GM21526 (cell line): ENCODE results near the gene GAL3ST2.

Experiments used
- ATAC-seq: cut with Tn5 transposase; IDR thresholded peaks from one replicate; pipeline ENCODE4 v1.9.1; 2021; ENCODE audit warnings: moderate library complexity; ENCODE audit not compliant: unreplicated experiment, low FRiP score

GAL3ST2 gene

GRCh38 chr2:241836292-241836691, 59.7 kb downstream of the GAL3ST2 start:
- ATAC-seq = no peak

DNA sequence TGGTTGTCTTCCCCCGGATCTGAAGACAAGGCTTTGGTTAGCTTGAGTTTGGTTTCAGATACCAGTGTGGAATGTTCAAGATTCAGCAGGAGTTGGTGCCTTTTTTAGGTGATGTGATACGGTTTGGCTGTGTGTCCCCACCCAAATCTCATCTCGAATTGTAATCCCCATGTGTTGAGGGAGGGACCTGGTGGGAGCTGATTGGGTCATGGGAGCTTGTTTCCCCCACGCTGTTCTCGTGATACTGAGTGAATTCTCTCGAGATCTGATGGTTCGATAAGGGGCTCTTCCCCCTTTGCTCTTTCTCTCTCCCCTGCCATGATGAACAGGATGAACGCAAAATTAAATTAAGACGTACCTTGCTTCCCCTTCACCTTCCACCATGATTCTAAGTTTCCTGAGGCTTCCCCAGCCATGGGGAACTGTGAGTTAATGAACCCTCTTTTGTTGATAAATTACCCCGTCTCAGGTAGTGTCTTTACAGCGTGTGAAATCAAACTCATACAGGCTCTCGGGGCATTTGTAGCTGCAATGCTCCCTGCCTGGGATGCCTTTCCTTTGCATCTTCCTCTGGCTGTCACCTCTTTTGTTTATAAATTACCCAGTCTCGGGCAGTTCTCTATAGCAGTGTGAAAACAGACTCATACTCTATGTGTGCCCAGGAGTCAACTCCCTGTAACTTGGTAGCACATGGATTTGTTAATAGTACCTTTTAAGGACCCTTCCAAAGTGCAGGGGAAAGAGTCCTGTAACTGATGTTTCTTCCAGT, 60.8 kb downstream of the GAL3ST2 start:
- no peak for ATAC-seq

- no peak for ATAC-seq
Observed at GRCh38 chr2:241841181-241842066, 64.8 kb downstream of the GAL3ST2 start.

DNA sequence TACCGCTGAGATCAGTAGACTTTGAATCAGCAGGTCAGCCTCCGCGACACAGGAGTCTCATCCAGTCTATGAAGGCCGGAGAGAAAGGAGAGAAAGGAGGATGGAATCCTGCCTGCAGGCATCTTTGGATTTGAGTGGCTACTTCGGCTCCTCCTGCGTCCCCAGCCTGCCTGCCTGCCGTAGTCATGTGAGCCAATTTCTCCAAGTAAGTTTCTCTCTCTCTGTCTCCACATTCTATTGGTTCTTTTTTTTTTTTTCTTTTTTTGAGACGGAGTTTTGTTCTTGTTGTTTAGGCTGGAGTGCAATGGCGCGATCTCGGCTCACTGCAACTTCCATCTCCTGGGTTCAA, 65.4 kb downstream of the GAL3ST2 start:
- ATAC-seq = no peak

- ATAC-seq = no peak
Observed at GRCh38 chr2:241842620-241843211, 66.1 kb downstream of the GAL3ST2 start.

DNA sequence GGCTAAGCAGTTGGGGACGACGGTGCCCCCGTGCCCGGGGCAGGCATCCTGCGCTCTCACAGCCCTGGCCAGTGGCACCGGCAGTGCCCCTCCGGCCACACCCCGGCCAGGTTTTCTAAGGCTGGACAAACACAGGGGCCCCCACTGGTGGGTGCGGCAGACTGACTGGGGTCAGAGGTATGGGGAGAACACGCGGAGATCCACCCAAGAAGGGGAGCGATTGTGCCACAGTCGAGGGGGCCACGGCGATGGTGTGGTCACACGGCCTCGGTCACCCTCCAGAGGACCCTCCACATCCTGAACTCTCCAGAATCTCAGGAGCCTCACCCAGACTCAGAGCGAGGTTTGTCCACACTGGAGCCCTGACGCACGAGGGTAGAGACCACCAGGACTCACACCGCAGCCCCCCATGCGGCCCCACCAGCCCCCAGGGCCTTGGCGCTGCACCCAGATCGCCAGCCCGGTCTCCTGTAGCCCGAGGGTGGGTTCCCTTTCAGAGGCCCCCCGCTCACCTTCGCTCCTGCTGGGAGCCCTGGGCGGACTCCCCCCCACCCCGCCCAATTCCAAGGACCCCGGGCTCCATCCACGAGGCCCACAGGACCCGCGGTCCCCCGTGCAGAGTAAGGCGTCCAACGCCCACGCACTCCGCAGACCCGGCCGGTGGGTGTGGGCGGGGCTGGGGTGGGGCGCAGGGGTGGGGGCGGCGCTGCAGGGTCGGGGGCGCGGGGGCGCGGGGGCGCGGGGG, 66.9 kb downstream of the GAL3ST2 start:
- ATAC-seq = no peak

DNA sequence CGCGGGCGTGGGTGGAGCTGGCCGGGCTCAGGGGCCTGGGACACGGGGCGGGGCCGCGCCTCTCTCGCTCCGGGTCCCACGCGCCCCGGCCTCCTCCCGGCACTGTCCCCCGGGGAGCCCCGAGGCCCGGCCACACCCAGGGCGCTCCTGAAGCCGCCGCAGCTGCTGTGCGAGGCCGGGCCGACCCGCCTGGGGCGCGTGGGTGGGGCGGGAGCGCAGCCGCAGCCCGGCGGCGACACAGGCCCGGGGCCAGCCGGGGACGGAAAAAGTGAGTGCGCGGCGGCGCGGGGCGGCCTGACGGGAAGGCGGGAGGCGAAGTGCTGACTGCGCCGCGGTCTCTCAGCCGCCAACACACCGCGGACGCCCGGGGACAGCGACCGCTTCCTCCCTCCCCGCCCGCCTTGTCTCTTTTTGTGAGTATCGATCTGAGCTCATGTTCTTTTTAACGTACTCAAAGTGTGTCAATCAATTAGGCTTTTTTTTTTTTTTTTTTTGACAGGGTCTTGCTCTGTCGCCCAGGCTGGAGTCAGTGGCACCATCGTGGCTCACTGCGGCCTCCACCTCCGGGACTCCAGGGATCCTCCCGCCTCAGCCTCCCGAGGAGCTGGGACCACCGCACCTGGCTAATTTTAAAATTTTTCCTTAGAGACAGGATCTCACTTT, 67.6 kb downstream of the GAL3ST2 start:
- peak; percentile 52 for ATAC-seq

DNA sequence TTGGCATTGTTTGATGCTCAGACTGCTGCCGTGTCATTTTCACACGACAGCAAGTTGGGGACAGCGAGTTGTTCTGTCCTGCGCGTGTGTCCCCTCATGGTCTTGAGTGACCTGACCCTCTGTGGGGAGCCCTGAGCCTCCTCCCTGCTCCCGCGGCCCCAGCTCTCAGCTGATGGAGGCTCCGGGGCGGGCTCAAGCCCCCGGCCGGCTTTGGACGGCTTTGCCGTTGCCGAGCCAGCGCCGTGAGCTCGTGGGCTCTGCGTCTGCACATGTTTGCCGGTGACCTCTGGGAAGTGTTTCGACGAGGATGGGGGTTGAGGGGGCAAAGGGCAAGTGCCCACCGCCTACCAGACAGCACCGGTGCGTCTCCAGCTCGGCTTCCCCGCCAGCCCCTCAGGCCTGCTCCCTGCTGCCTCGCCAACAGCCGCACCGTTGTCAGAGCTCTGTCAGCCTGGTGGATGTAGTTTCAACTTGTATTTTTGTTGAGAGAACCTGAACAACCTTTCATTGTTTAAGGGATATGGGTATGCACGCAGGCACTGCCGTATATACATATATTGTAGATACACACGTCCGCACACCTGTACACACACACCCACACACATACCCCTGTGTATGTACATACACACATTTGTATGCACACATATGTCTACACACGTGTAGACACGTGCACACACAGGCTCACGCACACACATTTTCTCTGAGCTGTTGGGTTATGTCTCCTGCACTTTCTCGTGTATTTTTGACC, 68.4 kb downstream of the GAL3ST2 start:
- no peak for ATAC-seq

- no peak for ATAC-seq
Observed at GRCh38 chr2:241846406-241846805, 69.8 kb downstream of the GAL3ST2 start.

GRCh38 chr2:241848761-241849615, 72.4 kb downstream of the GAL3ST2 start:
- ATAC-seq = no peak

DNA sequence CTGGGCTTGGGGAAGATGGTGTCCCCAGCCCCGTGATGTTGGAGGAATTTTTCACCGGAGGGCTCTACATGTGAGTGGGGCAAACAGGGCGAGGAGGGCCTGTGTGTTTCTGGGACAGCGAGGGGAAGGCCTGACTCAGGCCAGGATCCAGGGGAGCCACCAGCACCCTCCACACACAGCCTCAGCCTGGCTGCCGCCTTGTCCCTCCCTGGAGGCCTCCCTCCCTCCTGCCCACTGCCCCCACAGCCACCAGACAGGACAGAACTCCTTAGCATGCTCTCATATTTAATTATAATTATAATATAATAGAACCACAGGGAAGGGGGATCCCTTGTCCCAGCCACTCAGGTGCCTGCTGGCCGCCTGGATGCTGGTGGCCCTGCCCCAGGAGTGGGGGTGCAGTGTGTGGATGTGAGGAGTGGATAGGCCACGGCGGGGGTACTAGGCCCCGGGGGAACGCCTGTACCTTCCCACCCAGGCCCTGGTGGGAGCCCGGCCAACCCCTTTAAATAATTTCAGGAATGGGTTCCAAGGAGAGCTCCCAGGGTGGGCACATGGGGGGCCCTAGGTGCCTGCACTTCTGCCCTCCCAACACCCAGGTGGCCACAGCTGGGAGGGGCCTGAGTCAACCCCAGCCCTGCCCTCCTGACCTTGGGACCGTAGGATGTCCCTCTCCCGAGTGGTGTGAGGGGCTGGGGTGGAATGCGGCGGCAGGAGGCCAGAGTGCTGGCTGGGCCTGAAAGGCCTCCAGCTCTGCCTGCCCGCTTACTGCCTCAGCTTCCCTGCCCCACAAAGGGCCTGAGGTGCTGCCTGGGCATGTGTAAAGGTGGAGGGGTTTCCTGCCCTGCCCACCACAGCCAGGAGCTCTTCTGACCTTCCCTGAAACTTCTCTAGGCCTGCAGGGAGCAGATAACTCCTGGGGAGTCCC, 73.3 kb downstream of the GAL3ST2 start:
- no peak for ATAC-seq

DNA sequence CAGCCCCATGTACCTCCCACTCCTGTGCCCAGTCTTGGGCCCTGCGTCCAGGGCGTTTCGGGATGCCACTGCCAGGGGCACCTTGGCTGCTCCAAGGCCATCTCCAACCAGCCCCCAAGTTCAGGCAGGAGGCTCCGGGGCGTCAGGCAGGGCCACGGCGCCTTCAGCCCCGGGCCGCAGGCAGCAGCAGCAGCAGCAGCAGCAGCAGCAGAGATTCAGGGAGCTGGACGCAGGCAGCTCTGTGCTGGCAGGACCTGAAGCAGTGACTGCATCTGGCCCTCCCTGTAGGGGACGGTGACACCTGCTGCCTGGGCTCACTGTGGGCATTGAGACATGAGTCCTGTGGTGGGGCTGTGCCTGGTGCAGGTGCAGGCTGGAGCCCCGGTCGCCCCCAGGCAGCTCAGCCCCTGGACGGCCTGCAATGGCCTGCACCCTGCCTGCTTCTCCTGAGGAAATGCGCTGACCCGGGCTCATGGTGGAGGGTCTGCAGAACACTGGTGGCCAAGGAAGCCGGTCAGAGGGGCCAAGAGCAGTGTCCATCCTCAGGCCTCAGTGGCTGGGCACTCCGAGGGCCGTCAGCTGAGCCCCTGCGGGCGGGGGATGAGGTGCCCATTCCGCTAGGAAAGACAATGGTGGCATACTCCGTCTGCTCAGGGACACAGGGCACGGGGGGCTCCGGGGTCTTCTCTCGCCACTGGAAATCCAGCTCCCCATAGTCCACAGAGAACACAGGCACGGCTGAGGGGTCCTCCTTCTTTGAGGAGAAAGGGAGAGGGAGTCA, 74.1 kb downstream of the GAL3ST2 start:
- no peak for ATAC-seq

GRCh38 chr2:241851325-241852115, 74.9 kb downstream of the GAL3ST2 start:
- ATAC-seq = no peak

- no peak for ATAC-seq
Observed at GRCh38 chr2:241852116-241852980, 75.7 kb downstream of the GAL3ST2 start.

GRCh38 chr2:241852981-241853631, 76.5 kb downstream of the GAL3ST2 start:
- no peak for ATAC-seq
